Right atrium auricular region (tissue), 2 donors: ENCODE measurements around the gene KLHL8. TPM values are rescaled to one million over a fixed set of nuclear protein-coding genes. Genes with fewer than 3 reads are reported as not detected.

Experiments
- DNase-seq: peaks from one replicate; pipeline ENCODE4 v3.0.0-alpha.2; 2019; ENCODE audit warnings: low spot score
- H3K27ac ChIP-seq, 2 donors: fragments of 200-600 bp; sonication (generic); 1 replicate in 1 of 2; 2 replicates in 1 of 2; pipeline ENCODE4 v1.5.1; 2016 to 2019
- H3K27me3 ChIP-seq, 2 donors: fragments of 200-600 bp; sonication (generic); one replicate each; pipeline versions ENCODE4 v1.5.1 to v1.6.0; 2017 to 2019
- H3K36me3 ChIP-seq: fragments of 200-600 bp; sonication (generic); one replicate; pipeline ENCODE4 v1.5.1; 2016
- H3K4me1 ChIP-seq, 2 donors: fragments of 200-600 bp; sonication (generic); one replicate each; pipeline versions ENCODE4 v1.5.1 to v1.6.0; 2017 to 2019
- H3K4me3 ChIP-seq, 2 donors: fragments of 200-600 bp; sonication (generic); 1 replicate in 1 of 2; 2 replicates in 1 of 2; pipeline ENCODE4 v1.5.1; 2017 to 2019; ENCODE audit warnings: mild to moderate bottlenecking in 1 of 2, moderate library complexity in 1 of 2
- H3K9me3 ChIP-seq, 2 donors: fragments of 200-600 bp; sonication (generic); one replicate each; pipeline ENCODE4 v1.5.1; 2019
- CTCF ChIP-seq, 2 donors: fragments of 200-600 bp; sonication (generic); IDR thresholded peaks; one replicate each; pipeline ENCODE4 v1.5.1; 2019; ENCODE audit warnings: antibody characterized with exemption in 2 of 2
- total RNA-seq, 2 donors: library from RNA; depleted of rRNA; stranded (reverse); fragments of >200 nt; gene quantifications; one replicate each; pipeline ENCODE4 v1.1.0, GENCODE V29; 2016

KLHL8 gene
- 1 to 10 TPM; 5.9 to 6.9 TPM for total RNA-seq

- no peaks in the 10 kb centered on the region for H3K9me3 ChIP-seq
- TF ChIP-seq CTCF (IDR thresholded peaks at IDR 0.05) = peak in 1 of 2 donors; percentile 25
- H3K4me3 ChIP-seq = peak within 1 kb of the TSS; percentile 84 to 96
- H3K36me3 ChIP-seq = no peaks in the 10 kb centered on the region
- peak; percentile 74 for DNase-seq
- H3K27ac ChIP-seq = peak within 1 kb of the TSS; percentile 93 to 96
- H3K27me3 ChIP-seq = no peaks in the 10 kb centered on the region
- peaks cover 0 to 20% of the 10 kb centered on the region in 2 donors for H3K4me1 ChIP-seq
Measured at GRCh38 chr4:87220094-87220822, at the start of gene KLHL8. TSS of gene KLHL8 (minus strand) at chr4:87220618. CDS start at chr4:87195539, 25,079 bp downstream.

- no peaks in the 10 kb centered on the region for H3K27me3 ChIP-seq
- no peaks in the 10 kb centered on the region for H3K36me3 ChIP-seq
- TF ChIP-seq CTCF (IDR thresholded peaks at IDR 0.05) = peak in 1 of 2 donors; percentile 58
- H3K27ac ChIP-seq = no peak overlapping the region
- no peaks in the 10 kb centered on the region for H3K9me3 ChIP-seq
- no peak overlapping the region for H3K4me3 ChIP-seq
- H3K4me1 ChIP-seq = no peaks in the 10 kb centered on the region
- DNase-seq = no peak
Measured at GRCh38 chr4:87270144-87270543, 49.7 kb upstream of the KLHL8 start.

- Histone ChIP-seq H3K4me1 (no peaks in the 10 kb centered on the region), H3K9me3 (peaks cover 0 to under 1% of the 10 kb centered on the region in 2 donors), H3K36me3 (no peaks in the 10 kb centered on the region), H3K4me3 (no peak overlapping the region), H3K27ac (no peak overlapping the region), H3K27me3 (no peaks in the 10 kb centered on the region)
- TF ChIP-seq CTCF (IDR thresholded peaks at IDR 0.05) = no peak
- DNase-seq = no peak
Measured at GRCh38 chr4:87268411-87268810, 48.0 kb upstream of the KLHL8 start.

GRCh38 chr4:87266986-87267385 lies 46.6 kb upstream of the KLHL8 start:
- H3K4me1 ChIP-seq = no peaks in the 10 kb centered on the region
- H3K27ac ChIP-seq = no peak overlapping the region
- H3K36me3 ChIP-seq = no peaks in the 10 kb centered on the region
- H3K9me3 ChIP-seq = peaks cover 0 to 4% of the 10 kb centered on the region in 2 donors
- no peak for TF ChIP-seq CTCF (IDR thresholded peaks at IDR 0.05)
- H3K27me3 ChIP-seq = no peaks in the 10 kb centered on the region
- no peak for DNase-seq
- no peak overlapping the region for H3K4me3 ChIP-seq

- Histone ChIP-seq H3K36me3 (no peaks in the 10 kb centered on the region), H3K4me1 (no peaks in the 10 kb centered on the region), H3K4me3 (no peak overlapping the region), H3K9me3 (peaks cover 0 to 4% of the 10 kb centered on the region in 2 donors), H3K27me3 (no peaks in the 10 kb centered on the region), H3K27ac (no peak overlapping the region)
- no peak for DNase-seq
- TF ChIP-seq CTCF (IDR thresholded peaks at IDR 0.05) = no peak
Measured at GRCh38 chr4:87262886-87263285, 42.5 kb upstream of the KLHL8 start.

GRCh38 chr4:87260477-87260876 lies 40.1 kb upstream of the KLHL8 start:
- Histone ChIP-seq H3K36me3 (no peaks in the 10 kb centered on the region), H3K27ac (no peak overlapping the region), H3K27me3 (no peaks in the 10 kb centered on the region), H3K4me1 (no peaks in the 10 kb centered on the region), H3K4me3 (no peak overlapping the region), H3K9me3 (peaks cover 0 to 4% of the 10 kb centered on the region in 2 donors)
- no peak for TF ChIP-seq CTCF (IDR thresholded peaks at IDR 0.05)
- no peak for DNase-seq
